Neural progenitor cell (in vitro differentiated cells): ENCODE measurements around the gene STRN3.

Experiments used
- CTCF ChIP-seq: fragments of 200-600 bp; sonication (generic); IDR thresholded peaks from 2 replicates; pipeline ENCODE4 v1.5.1; 2017; ENCODE audit warnings: antibody characterized with exemption, mild to moderate bottlenecking
- EZH2 ChIP-seq: fragments of 200-600 bp; sonication (generic); IDR thresholded peaks from 2 replicates; pipeline ENCODE4 v1.6.1; 2017; ENCODE audit warnings: antibody characterized with exemption, mild to moderate bottlenecking, moderate library complexity
- EZH2phosphoT487 ChIP-seq: fragments of 200-600 bp; sonication (generic); IDR thresholded peaks from 2 replicates; pipeline ENCODE4 v1.6.1; 2017; ENCODE audit warnings: antibody characterized with exemption

GRCh38 chr14:30990770-30991169, 35.4 kb downstream of the STRN3 start:
- TF ChIP-seq CTCF: no peak
- TF ChIP-seq EZH2phosphoT487: no peak
- TF ChIP-seq EZH2: no peak
